HepG2 (cell line): ENCODE data around the gene CNGA3. TPM values are rescaled to one million over a fixed set of nuclear protein-coding genes. Genes with fewer than 3 reads are reported as not detected.

Experiments
- ATAC-seq: fragments of 200-7000 bp; cut with Tn5 transposase; 3 replicates; pipeline ENCODE4 v1.9.1; 2020; ENCODE audit warnings: mild to moderate bottlenecking, moderate library complexity
- BruUV-seq: library from RNA; stranded (reverse); fragments of 400-500 nt; replicated peaks from 2 replicates; lab custom pipeline; 2021; lab: Mats Ljungman, UMichigan
- CTCF ChIA-PET: fragments of 300-600 bp; formaldehyde crosslinking; extraction: SDS; loops from one replicate; lab custom pipeline; 2021; ENCODE audit warnings: low total read pairs, inconsistent platforms, low intra/inter-chr PET ratio; lab: Yijun Ruan, JAX
- POLR2A ChIA-PET: fragments of 350-600 bp; sonication (Branson Sonifier 250); formaldehyde crosslinking; loops from one replicate; lab custom pipeline; 2020; ENCODE audit warnings: antibody characterized with exemption, inconsistent platforms; lab: Yijun Ruan, JAX
- DNase-seq: peaks from one replicate; pipeline ENCODE4 v3.0.0-alpha.2; 2015; ENCODE audit warnings: low spot score
- FAIRE-seq: peaks from 3 replicates; lab custom pipeline; 2011; peaks lifted over from hg19 to GRCh38; lab: Jason Lieb, UNC
- H2AFZ ChIP-seq: one replicate; pipeline ENCODE4 v1.6.1; 2011; ENCODE audit warnings: low read length, inconsistent platforms
- H3K27ac ChIP-seq: fragments of 300-600 bp; 3 replicates; pipeline ENCODE4 v1.8.0; 2011; ENCODE audit warnings: mixed run types, mild to moderate bottlenecking, mixed read lengths, low read length, inconsistent platforms; ENCODE audit not compliant: insufficient read depth; ENCODE audit errors: extremely low read length
- H3K27me3 ChIP-seq, 2 experiments: fragments of 200-600 bp in 1 of 2; 2 replicates in 1 of 2; 3 replicates in 1 of 2; pipeline versions ENCODE4 v1.6.0 to v1.8.0; 2011; ENCODE audit warnings: low read length in 2 of 2, mild to moderate bottlenecking in 2 of 2, moderate library complexity in 2 of 2, inconsistent platforms in 1 of 2; ENCODE audit not compliant: insufficient read depth in 2 of 2, control insufficient read depth in 1 of 2
- H3K36me3 ChIP-seq, 2 experiments: fragments of 200-600 bp in 1 of 2; replicated peaks in 1 of 2; 2 replicates in 1 of 2; 3 replicates in 1 of 2; pipeline versions ENCODE4 v1.5.1 to v1.8.0; 2011; ENCODE audit warnings: low read length in 2 of 2, inconsistent platforms in 1 of 2; ENCODE audit not compliant: insufficient read depth in 2 of 2, control insufficient read depth in 1 of 2
- H3K4me1 ChIP-seq: 2 replicates; pipeline ENCODE4 v1.5.1; 2012; ENCODE audit warnings: low read length, inconsistent platforms; ENCODE audit not compliant: insufficient read depth
- H3K4me2 ChIP-seq: 2 replicates; pipeline ENCODE4 v1.6.0; 2011; ENCODE audit warnings: low read depth, low read length, inconsistent platforms
- H3K4me3 ChIP-seq, 3 experiments: fragments of 200-600 bp in 1 of 3; sonication (generic), shearing (Covaris generic) in 1 of 3; replicated peaks in 1 of 3; 2 replicates each; pipeline ENCODE4 v1.5.1; 2011 to 2016; ENCODE audit warnings: low read length in 3 of 3, inconsistent platforms in 2 of 3, low read depth in 2 of 3, mild to moderate bottlenecking in 2 of 3, control low read depth in 1 of 3, mixed read lengths in 1 of 3; ENCODE audit not compliant: insufficient read depth in 1 of 3
- H3K79me2 ChIP-seq: one replicate; pipeline ENCODE4 v1.6.1; 2011; ENCODE audit warnings: low read length, inconsistent platforms; ENCODE audit not compliant: insufficient read depth
- H3K9ac ChIP-seq: 2 replicates; pipeline ENCODE4 v1.6.0; 2011; ENCODE audit warnings: mild to moderate bottlenecking, low read depth, low read length, inconsistent platforms; ENCODE audit not compliant: insufficient read depth
- H3K9me3 ChIP-seq: 2 replicates; pipeline ENCODE4 v1.5.1; 2012; ENCODE audit warnings: mild to moderate bottlenecking, low read length
- H4K20me1 ChIP-seq: 2 replicates; pipeline ENCODE4 v1.6.0; 2011; ENCODE audit warnings: inconsistent platforms, mild to moderate bottlenecking, low read length, moderate library complexity; ENCODE audit not compliant: insufficient read depth
- CAMTA2 ChIP-seq: sonication (generic); formaldehyde crosslinking; IDR thresholded peaks from 2 replicates; pipeline ENCODE4 v1.4.0; 2020; ENCODE audit warnings: mild to moderate bottlenecking, missing genetic modification reagents, borderline replicate concordance
- CREB1 ChIP-seq, 2 experiments: fragments of 450-650 bp in 1 of 2; IDR thresholded peaks; 2 replicates each; pipeline ENCODE4 v1.6.1; 2016 to 2017; ENCODE audit warnings: control low read depth in 1 of 2, mild to moderate bottlenecking in 1 of 2, missing compliant biosample characterization in 1 of 2, missing genetic modification characterization in 1 of 2
- MATR3 ChIP-seq: sonication (generic); formaldehyde crosslinking; IDR thresholded peaks from 2 replicates; pipeline ENCODE4 v1.4.0; 2020; ENCODE audit warnings: missing genetic modification reagents
- RBM39 ChIP-seq: fragments of 200-400 bp; formaldehyde crosslinking; IDR thresholded peaks from one replicate; pipeline ENCODE4 v1.6.1; 2018; ENCODE audit warnings: antibody characterized with exemption, mild to moderate bottlenecking, low read depth, low read length; ENCODE audit not compliant: poor library complexity, severe bottlenecking
- SP140L ChIP-seq: sonication (generic); formaldehyde crosslinking; IDR thresholded peaks from 2 replicates; pipeline ENCODE4 v1.4.0; 2020; ENCODE audit warnings: missing genetic modification reagents, borderline replicate concordance
- STAG1 ChIP-seq: sonication (generic); formaldehyde crosslinking; IDR thresholded peaks from 2 replicates; pipeline ENCODE4 v1.4.0; 2020; ENCODE audit warnings: missing genetic modification reagents
- WGBS: methylation state at CpG from one replicate; pipeline ENCODE4 v1.1.6; 2017; ENCODE audit warnings: low lambda C conversion rate; 5-methylcytosine and 5-hydroxymethylcytosine counted together
- in situ Hi-C: cut with HindIII; loops from 2 replicates; pipeline ENCODE4 v1.10.0; 2017; ENCODE audit warnings: low pct_unique_long_range_greater_than_20kb; ENCODE audit not compliant: extremely low pct_ligation_motif_present
- intact Hi-C: fragments of 100-400 bp; cut with micrococcal nuclease; formaldehyde crosslinking; loops from one replicate; pipeline ENCODE4 v1.10.0; 2022; ENCODE audit not compliant: unreplicated experiment
- polyA plus RNA-seq, 8 experiments: library from polyadenylated mRNA; depleted of rRNA in 3 of 8; stranded (reverse) in 7 of 8; unstranded in 1 of 8; fragments of >200 nt; fragmentation: Illumina TruSeq in 4 of 8; extraction: Trizol in 4 of 8; gene quantifications; 2 replicates each; pipeline versions ENCODE4 v1.2.1 to v1.2.3, GENCODE V29; 2011 to 2016; ENCODE audit warnings: low read depth in 4 of 8, missing spikeins in 1 of 8, mixed read lengths in 1 of 8; ENCODE audit not compliant: insufficient read depth in 1 of 8
- total RNA-seq, 5 experiments: library from RNA; depleted of rRNA; stranded (reverse); fragments of >200 nt; fragmentation: Illumina TruSeq; extraction: Trizol; gene quantifications; 2 replicates each; pipeline ENCODE4 v1.2.3, GENCODE V29; 2016; ENCODE audit warnings: low read depth in 1 of 5
- TF ChIP-seq, protein P1 (sequence below): sonication (generic); formaldehyde crosslinking; IDR thresholded peaks from 2 replicates; pipeline ENCODE4 v1.4.0; 2020; ENCODE audit warnings: missing genetic modification reagents

CNGA3 gene
- total and polyA plus RNA-seq, 2 of the 13 experiments (the other 11 are each of a cell fraction or from before 2014, with no cell fraction given): not detected

DNA sequence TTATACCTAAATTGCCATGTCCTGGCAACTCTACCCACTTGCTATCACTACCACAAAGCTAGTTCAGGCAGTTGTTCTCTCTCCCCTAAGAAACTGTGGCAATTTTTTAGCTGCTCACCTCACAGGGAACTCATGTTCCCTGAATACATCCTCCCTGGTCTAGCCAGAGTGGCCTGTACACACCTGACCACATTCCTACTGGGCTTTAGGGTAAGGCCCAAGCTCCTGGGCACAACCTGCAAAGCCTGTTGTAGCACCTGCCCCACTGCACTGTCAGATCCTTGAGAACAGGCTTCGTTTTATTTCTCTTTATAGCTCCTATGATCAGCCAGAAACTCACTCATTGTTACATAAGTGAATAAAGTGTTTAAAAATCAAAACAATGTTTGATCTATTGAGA, 21.5 kb downstream of the CNGA3 start (continued):
- TF ChIP-seq SP140L (CRISPR knock-in tag) (no peak), CAMTA2 (CRISPR knock-in tag) (no peak), STAG1 (CRISPR knock-in tag) (no peak)

DNA sequence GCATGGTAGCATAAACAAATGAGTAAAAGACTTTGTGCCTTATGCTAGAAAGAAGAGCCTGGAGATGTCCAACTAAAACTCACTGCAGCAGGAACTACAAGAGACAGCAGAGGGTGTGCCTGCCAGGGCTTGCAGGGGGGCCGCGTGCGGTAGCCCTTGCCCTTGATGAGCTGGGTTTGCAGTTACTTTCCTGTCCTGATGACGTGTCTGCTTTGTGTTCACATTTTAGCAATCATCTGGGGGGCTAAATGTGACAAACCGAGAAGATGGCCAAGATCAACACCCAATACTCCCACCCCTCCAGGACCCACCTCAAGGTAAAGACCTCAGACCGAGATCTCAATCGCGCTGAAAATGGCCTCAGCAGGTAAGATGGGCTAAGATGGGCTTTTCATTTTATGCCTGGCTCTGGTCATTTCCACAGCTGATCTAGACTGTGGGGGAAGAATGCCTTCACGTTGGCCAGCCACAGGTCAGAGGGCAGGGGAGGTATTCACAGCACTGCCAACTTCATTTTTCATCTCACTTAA, 23.5 kb downstream of the CNGA3 start:
- Histone ChIP-seq H3K27me3 (peaks cover 3 to 12% of the 10 kb centered on the region in 2 experiments; a peak in 4 of 5 replicates), H3K9me3 (peaks cover 16% of the 10 kb centered on the region), H2AFZ (no peak overlapping the region), H4K20me1 (no peaks in the 10 kb centered on the region), H3K4me3 (no peak overlapping the region), H3K79me2 (no peaks in the 10 kb centered on the region), H3K4me1 (no peaks in the 10 kb centered on the region), H3K4me2 (no peak overlapping the region), H3K27ac (no peak overlapping the region), H3K9ac (no peak overlapping the region), H3K36me3 (no peaks in the 10 kb centered on the region)
- ATAC-seq (no peak), DNase-seq (no peak), FAIRE-seq (no peak)
- in situ Hi-C loops (no loop called here), intact Hi-C loops (no loop called here)
- CTCF ChIA-PET: no interaction called here
- POLR2A ChIA-PET: no interaction called here
- WGBS: 49% methylated on average over 9 of the region's 9 CpGs
- TF ChIP-seq, protein P1, sequence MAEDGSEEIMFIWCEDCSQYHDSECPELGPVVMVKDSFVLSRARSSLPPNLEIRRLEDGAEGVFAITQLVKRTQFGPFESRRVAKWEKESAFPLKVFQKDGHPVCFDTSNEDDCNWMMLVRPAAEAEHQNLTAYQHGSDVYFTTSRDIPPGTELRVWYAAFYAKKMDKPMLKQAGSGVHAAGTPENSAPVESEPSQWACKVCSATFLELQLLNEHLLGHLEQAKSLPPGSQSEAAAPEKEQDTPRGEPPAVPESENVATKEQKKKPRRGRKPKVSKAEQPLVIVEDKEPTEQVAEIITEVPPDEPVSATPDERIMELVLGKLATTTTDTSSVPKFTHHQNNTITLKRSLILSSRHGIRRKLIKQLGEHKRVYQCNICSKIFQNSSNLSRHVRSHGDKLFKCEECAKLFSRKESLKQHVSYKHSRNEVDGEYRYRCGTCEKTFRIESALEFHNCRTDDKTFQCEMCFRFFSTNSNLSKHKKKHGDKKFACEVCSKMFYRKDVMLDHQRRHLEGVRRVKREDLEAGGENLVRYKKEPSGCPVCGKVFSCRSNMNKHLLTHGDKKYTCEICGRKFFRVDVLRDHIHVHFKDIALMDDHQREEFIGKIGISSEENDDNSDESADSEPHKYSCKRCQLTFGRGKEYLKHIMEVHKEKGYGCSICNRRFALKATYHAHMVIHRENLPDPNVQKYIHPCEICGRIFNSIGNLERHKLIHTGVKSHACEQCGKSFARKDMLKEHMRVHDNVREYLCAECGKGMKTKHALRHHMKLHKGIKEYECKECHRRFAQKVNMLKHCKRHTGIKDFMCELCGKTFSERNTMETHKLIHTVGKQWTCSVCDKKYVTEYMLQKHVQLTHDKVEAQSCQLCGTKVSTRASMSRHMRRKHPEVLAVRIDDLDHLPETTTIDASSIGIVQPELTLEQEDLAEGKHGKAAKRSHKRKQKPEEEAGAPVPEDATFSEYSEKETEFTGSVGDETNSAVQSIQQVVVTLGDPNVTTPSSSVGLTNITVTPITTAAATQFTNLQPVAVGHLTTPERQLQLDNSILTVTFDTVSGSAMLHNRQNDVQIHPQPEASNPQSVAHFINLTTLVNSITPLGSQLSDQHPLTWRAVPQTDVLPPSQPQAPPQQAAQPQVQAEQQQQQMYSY (CRISPR knock-in tag): no peak
- TF ChIP-seq MATR3 (CRISPR knock-in tag): no peak
- TF ChIP-seq RBM39: no peak
- peak; percentile 66; the same call in 1 of the 2 replicates for TF ChIP-seq CREB1 (IDR thresholded peaks at IDR 0.05)
- no peak for TF ChIP-seq CREB1 (CRISPR knock-in tag; IDR thresholded peaks at IDR 0.05)
- BruUV-seq: no TSS peak
